Measurements from ENCODE around the gene STX18.
A peak's percentile ranks its signal among the peaks of the same experiment; 100 is the strongest.

Gene STX18

DNA sequence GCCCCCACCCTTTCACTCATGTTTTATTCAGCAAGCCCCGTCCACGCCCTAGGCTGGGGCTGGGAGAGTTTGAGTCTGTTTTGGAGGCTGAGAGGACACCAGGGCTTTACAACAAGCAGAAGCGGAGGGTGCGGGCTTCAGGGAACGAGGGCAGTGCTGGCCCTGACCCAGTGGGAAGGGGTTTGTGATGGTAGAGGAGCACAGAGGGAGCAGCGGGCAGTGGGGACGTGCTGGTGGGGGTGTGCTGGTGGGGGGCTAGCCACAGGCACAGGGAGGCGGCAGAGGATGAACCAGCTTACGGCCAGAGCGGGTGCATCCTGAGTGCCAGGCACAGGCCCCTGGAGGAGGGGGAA is 128.5 kb downstream of the STX18 start:
- Mint-ChIP-seq H3K36me3 (ENCODE audit: low read depth) (peaks cover 18% of the 10 kb centered on the region), H3K27ac (no peak overlapping the region), H3K27me3 (ENCODE audit: low read depth, poor library complexity) (peaks cover 2% of the 10 kb centered on the region), H3K4me3 (no peak overlapping the region), H3K4me1 (peaks cover under 1% of the 10 kb centered on the region), H3K9me3 (no peaks in the 10 kb centered on the region)
- DNase-seq: no peak
- no peak for TF ChIP-seq CTCF (IDR thresholded peaks at IDR 0.05)

- no peak overlapping the region for H3K27ac Mint-ChIP-seq
- peaks cover 7% of the 10 kb centered on the region for H3K27me3 Mint-ChIP-seq (ENCODE audit: low read depth, poor library complexity)
- no peak for TF ChIP-seq CTCF (IDR thresholded peaks at IDR 0.05)
- H3K36me3 Mint-ChIP-seq (ENCODE audit: low read depth): peaks cover 18% of the 10 kb centered on the region
- H3K4me3 Mint-ChIP-seq: no peak overlapping the region
- no peak for DNase-seq
- no peaks in the 10 kb centered on the region for H3K4me1 Mint-ChIP-seq
- no peaks in the 10 kb centered on the region for H3K9me3 Mint-ChIP-seq
Measured at GRCh38 chr4:4412641-4413372, 129.0 kb downstream of the STX18 start.

GRCh38 chr4:4411906-4412305 is 129.9 kb downstream of the STX18 start:
- Mint-ChIP-seq H3K4me3 (no peak overlapping the region), H3K27ac (no peak overlapping the region), H3K9me3 (no peaks in the 10 kb centered on the region), H3K4me1 (peaks cover 2% of the 10 kb centered on the region), H3K27me3 (ENCODE audit: low read depth, poor library complexity) (peaks cover 9% of the 10 kb centered on the region), H3K36me3 (ENCODE audit: low read depth) (peaks cover 17% of the 10 kb centered on the region)
- TF ChIP-seq CTCF (IDR thresholded peaks at IDR 0.05): no peak
- no peak for DNase-seq

- no peak for DNase-seq
- Mint-ChIP-seq H3K27me3 (ENCODE audit: low read depth, poor library complexity) (peaks cover 9% of the 10 kb centered on the region), H3K36me3 (ENCODE audit: low read depth) (peaks cover 4% of the 10 kb centered on the region), H3K9me3 (no peaks in the 10 kb centered on the region), H3K4me3 (no peak overlapping the region), H3K4me1 (peaks cover 5% of the 10 kb centered on the region), H3K27ac (peak overlapping the region; percentile 39)
- TF ChIP-seq CTCF (IDR thresholded peaks at IDR 0.05): no peak
Measured at GRCh38 chr4:4410271-4410670, 131.6 kb downstream of the STX18 start.

DNA sequence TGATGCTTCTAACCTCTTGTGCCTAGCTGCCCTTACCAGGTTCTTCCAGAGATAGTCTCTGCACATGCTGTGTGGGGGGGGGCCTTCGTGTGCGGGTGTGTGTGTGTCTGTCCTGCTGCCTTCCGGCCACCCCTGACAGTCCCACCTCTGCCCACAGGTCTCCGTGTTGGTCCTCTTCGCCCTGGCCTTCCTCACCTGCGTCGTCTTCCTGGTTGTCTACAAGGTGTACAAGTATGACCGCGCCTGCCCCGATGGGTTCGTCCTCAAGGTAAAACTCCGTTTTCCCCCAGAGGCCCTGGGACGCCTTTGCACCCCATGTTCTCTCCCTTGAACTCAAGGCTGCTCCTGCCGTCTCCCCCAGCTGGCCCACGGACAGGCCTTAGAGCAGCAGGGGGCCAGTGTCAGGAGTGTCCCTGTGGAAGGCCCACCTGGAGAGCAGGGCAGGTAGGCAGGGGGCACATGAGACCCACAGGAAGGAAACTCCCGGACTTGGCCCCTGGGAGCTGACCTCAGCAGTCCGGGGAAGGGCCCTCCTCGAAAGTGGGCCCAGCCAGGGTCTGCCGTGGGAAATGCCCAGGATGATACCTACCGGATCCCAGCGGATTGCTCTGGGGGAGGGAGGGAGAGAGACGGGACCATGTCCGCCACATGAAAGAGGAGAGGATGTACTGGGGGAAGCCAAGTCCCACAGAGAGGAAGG is 132.3 kb downstream of the STX18 start:
- Mint-ChIP-seq H3K27ac (no peak overlapping the region), H3K9me3 (no peaks in the 10 kb centered on the region), H3K36me3 (ENCODE audit: low read depth) (peaks cover 2% of the 10 kb centered on the region), H3K4me1 (peaks cover 5% of the 10 kb centered on the region), H3K27me3 (ENCODE audit: low read depth, poor library complexity) (peaks cover 9% of the 10 kb centered on the region), H3K4me3 (no peak overlapping the region)
- no peak for TF ChIP-seq CTCF (IDR thresholded peaks at IDR 0.05)
- DNase-seq: no peak

Measured in nephron progenitor cell (in vitro differentiated cells).